Liver (tissue), 9 donors: Measurements from ENCODE around the gene PACSIN2. TPM values are rescaled to one million over a fixed set of nuclear protein-coding genes. Genes with fewer than 3 reads are reported as not detected.

ENCODE experiments used
- DNase-seq: peaks from one replicate; pipeline ENCODE4 v3.0.0-alpha.2; 2017; ENCODE audit warnings: low spot score
- H3K27ac ChIP-seq, 2 donors: one replicate each; pipeline ENCODE4 v1.7.0; 2013; ENCODE audit warnings: inconsistent platforms in 2 of 2, low read length in 2 of 2, control low read depth in 1 of 2, low read depth in 1 of 2, mild to moderate bottlenecking in 1 of 2
- H3K27me3 ChIP-seq, 4 donors: one replicate each; pipeline versions ENCODE4 v1.6.1 to v1.7.0; 2013; ENCODE audit warnings: low read length in 3 of 4, inconsistent platforms in 1 of 4, mild to moderate bottlenecking in 1 of 4, moderate library complexity in 1 of 4; ENCODE audit not compliant: control insufficient read depth in 4 of 4, insufficient read depth in 4 of 4
- H3K36me3 ChIP-seq, 4 donors: one replicate each; pipeline versions ENCODE4 v1.6.1 to v1.7.0; 2013; ENCODE audit warnings: low read length in 3 of 4, mild to moderate bottlenecking in 3 of 4, low read depth in 1 of 4, moderate library complexity in 1 of 4; ENCODE audit not compliant: control insufficient read depth in 4 of 4, insufficient read depth in 3 of 4
- H3K4me1 ChIP-seq, 4 donors: one replicate each; pipeline versions ENCODE4 v1.6.1 to v1.7.0; 2013; ENCODE audit warnings: low read length in 3 of 4, mild to moderate bottlenecking in 3 of 4, moderate library complexity in 1 of 4; ENCODE audit not compliant: control insufficient read depth in 4 of 4, insufficient read depth in 4 of 4
- H3K4me3 ChIP-seq, 3 donors: one replicate each; pipeline versions ENCODE4 v1.6.1 to v1.7.0; 2013; ENCODE audit warnings: low read length in 3 of 3, control low read depth in 1 of 3, low read depth in 1 of 3, mild to moderate bottlenecking in 1 of 3
- H3K9ac ChIP-seq, 2 donors: one replicate each; pipeline ENCODE4 v1.7.0; 2013; ENCODE audit warnings: low read length in 2 of 2, mild to moderate bottlenecking in 2 of 2, moderate library complexity in 2 of 2, control low read depth in 1 of 2, low read depth in 1 of 2
- H3K9me3 ChIP-seq, 4 donors: one replicate each; pipeline versions ENCODE4 v1.6.1 to v1.7.0; 2013; ENCODE audit warnings: low read length in 3 of 4; ENCODE audit not compliant: control insufficient read depth in 4 of 4
- ATF3 ChIP-seq: IDR thresholded peaks from 2 replicates; pipeline ENCODE4 v1.6.1; 2016; ENCODE audit warnings: antibody characterized with exemption
- CTCF ChIP-seq: fragments of 150-350 bp; IDR thresholded peaks from 2 replicates; pipeline ENCODE4 v1.5.1; 2017; ENCODE audit warnings: improper control_type of control experiment, low read depth, low read length; ENCODE audit not compliant: missing input control
- EGR1 ChIP-seq, 2 donors: IDR thresholded peaks; 2 replicates each; pipeline ENCODE4 v1.6.1; 2016 to 2018; ENCODE audit warnings: antibody characterized with exemption in 2 of 2, low read depth in 2 of 2
- FOXA1 ChIP-seq: IDR thresholded peaks from 2 replicates; pipeline ENCODE4 v1.6.1; 2016; ENCODE audit warnings: antibody characterized with exemption
- FOXA2 ChIP-seq: IDR thresholded peaks from 2 replicates; pipeline ENCODE4 v1.6.1; 2016; ENCODE audit warnings: antibody characterized with exemption
- GABPA ChIP-seq, 2 donors: IDR thresholded peaks in 1 of 2; conservative IDR thresholded peaks in 1 of 2; 2 replicates each; pipeline ENCODE4 v1.6.1; 2016; ENCODE audit warnings: antibody characterized with exemption in 2 of 2, mild to moderate bottlenecking in 1 of 2, moderate library complexity in 1 of 2
- HNF4A ChIP-seq, 2 donors: conservative IDR thresholded peaks; 2 replicates each; pipeline ENCODE4 v1.6.1; 2016; ENCODE audit warnings: antibody characterized with exemption in 2 of 2, mild to moderate bottlenecking in 2 of 2
- HNF4G ChIP-seq: IDR thresholded peaks from 2 replicates; pipeline ENCODE4 v1.6.1; 2016; ENCODE audit warnings: antibody characterized with exemption
- JUND ChIP-seq, 2 donors: IDR thresholded peaks; 2 replicates each; pipeline ENCODE4 v1.6.1; 2016; ENCODE audit warnings: antibody characterized with exemption in 2 of 2
- NR2F2 ChIP-seq: IDR thresholded peaks from 2 replicates; pipeline ENCODE4 v1.6.1; 2016; ENCODE audit warnings: antibody characterized with exemption
- RAD21 ChIP-seq, 2 donors: IDR thresholded peaks; 2 replicates each; pipeline ENCODE4 v1.6.1; 2016; ENCODE audit warnings: antibody characterized with exemption in 2 of 2, mild to moderate bottlenecking in 2 of 2
- REST ChIP-seq: IDR thresholded peaks from 2 replicates; pipeline ENCODE4 v1.6.1; 2016; ENCODE audit warnings: antibody characterized with exemption, mild to moderate bottlenecking
- RXRA ChIP-seq, 2 donors: IDR thresholded peaks; 2 replicates each; pipeline ENCODE4 v1.6.1; 2017 to 2018; ENCODE audit warnings: antibody characterized with exemption in 2 of 2, mild to moderate bottlenecking in 1 of 2
- SP1 ChIP-seq: IDR thresholded peaks from 2 replicates; pipeline ENCODE4 v1.6.1; 2018; ENCODE audit warnings: antibody characterized with exemption, mild to moderate bottlenecking
- TAF1 ChIP-seq: conservative IDR thresholded peaks from 2 replicates; pipeline ENCODE4 v1.6.1; 2016; ENCODE audit warnings: antibody characterized with exemption, mild to moderate bottlenecking
- YY1 ChIP-seq: IDR thresholded peaks from 2 replicates; pipeline ENCODE4 v1.6.1; 2016; ENCODE audit warnings: antibody characterized with exemption, mild to moderate bottlenecking
- ZBTB33 ChIP-seq: IDR thresholded peaks from 2 replicates; pipeline ENCODE4 v1.6.1; 2016; ENCODE audit warnings: antibody characterized with exemption
- WGBS: extraction: QIAGEN DNeasy Blood & Tissue Kit; methylation state at CpG from one replicate; pipeline ENCODE4 v1.1.7; 2013; 5-methylcytosine and 5-hydroxymethylcytosine counted together
- polyA plus RNA-seq, 2 donors: library from polyadenylated mRNA; stranded (reverse) in 1 of 2; unstranded in 1 of 2; fragments of 200-250 nt in 1 of 2; fragments of >200 nt in 1 of 2; fragmentation: Nextera tagmentation in 1 of 2; extraction: Ambion mirVana in 1 of 2; gene quantifications; one replicate each; pipeline versions ENCODE4 v1.2.1 to v1.2.3, GENCODE V29; 2013 to 2015
- total RNA-seq, 2 donors: library from RNA; depleted of rRNA; stranded (reverse); fragments of >200 nt; gene quantifications; one replicate each; pipeline ENCODE4 v1.2.3, GENCODE V29; 2014
- donor health status: healthy.
- donor health status: healthy.
- donor health status: healthy.
- donor health status: healthy.
- donor health status: healthy.

The PACSIN2 gene
- total and polyA plus RNA-seq, 4 donors = 9.1 to 31.4 (median 17.0) TPM

GRCh38 chr22:43014316-43014868 is 557 bp downstream of the PACSIN2 start:
- no peak overlapping the region for H3K9ac ChIP-seq
- H3K9me3 ChIP-seq = no peaks in the 10 kb centered on the region
- TF ChIP-seq EGR1 (IDR thresholded peaks at IDR 0.05; ENCODE audit: low read depth in 2 of 2) (no peak), NR2F2 (no peak), RAD21 (IDR thresholded peaks at IDR 0.05) (no peak), JUND (IDR thresholded peaks at IDR 0.05) (no peak), ATF3 (no peak), CTCF (no peak), ZBTB33 (no peak), HNF4A (conservative IDR thresholded peaks at IDR 0.05) (no peak), FOXA2 (no peak), SP1 (no peak), HNF4G (no peak), RXRA (IDR thresholded peaks at IDR 0.05) (no peak), FOXA1 (no peak), TAF1 (no peak), REST (no peak), GABPA (IDR thresholded peaks at IDR 0.05 in 1 of 2, conservative IDR thresholded peaks at IDR 0.05 in 1 of 2) (no peak), YY1 (no peak)
- H3K27me3 ChIP-seq = no peaks in the 10 kb centered on the region
- no peaks in the 10 kb centered on the region for H3K36me3 ChIP-seq
- peak; percentile 44 for DNase-seq
- peaks cover 3 to 35% (median 27%) of the 10 kb centered on the region in 4 donors for H3K4me1 ChIP-seq
- peak overlapping the region; percentile 30 to 71 for H3K27ac ChIP-seq
- peak overlapping the region; percentile 90 to 95 (median 91) for H3K4me3 ChIP-seq
- 1% methylated on average over 39 of the region's 39 CpGs for WGBS
